Smooth muscle cell of the brain vasculature (primary cell): ENCODE results near the gene APOBEC3A.
"Not testable (repeated sequence)": the region's sequence is repeated elsewhere in the genome, so short reads cannot be mapped to it uniquely, and the experiment has no call there.

Experiments
- DNase-seq: peaks from one replicate; pipeline ENCODE4 v3.0.0-alpha.2; 2012; ENCODE audit warnings: low read depth, low spot score

The APOBEC3A gene

DNA sequence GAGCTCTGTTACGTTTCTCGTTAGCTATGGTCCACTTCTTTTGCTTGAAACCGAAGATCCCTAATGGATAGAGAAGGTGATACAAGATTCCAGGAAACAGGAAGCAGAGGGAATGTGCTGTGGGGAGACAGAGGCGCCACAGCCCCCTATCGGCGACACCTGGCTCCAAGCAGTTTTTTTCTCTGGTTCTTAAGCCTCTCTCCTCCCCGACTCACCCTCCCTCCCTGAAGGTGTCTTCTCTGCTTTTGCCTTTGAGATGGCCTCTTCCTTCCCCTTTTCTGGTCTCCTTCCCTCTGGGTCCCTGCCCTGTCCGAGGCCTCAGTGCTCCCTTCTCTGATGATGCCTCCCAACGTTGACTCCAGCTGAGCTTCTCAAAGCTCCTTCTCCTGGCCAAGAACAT, 14.2 kb upstream of the APOBEC3A start:
- no peak for DNase-seq

DNA sequence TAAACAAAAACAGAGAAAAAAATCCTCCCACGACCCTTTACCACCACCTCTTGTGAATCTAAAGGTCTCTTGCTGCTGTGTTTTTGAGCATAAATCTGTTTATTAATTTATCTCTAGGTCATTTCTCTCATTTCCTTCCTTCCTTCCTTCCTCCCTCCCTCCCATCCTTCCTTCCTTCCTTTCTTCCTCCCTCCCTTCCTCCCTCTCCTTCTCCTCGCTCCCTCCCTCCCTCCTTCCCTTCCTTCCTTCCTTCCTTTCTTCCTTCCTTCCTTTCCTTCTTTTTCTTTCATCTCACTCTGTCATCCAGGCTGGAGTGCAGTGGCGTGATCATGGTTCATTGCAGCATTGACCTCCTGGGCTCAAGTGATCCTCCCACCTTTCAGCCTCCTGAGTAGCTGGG, 13.5 kb upstream of the APOBEC3A start:
- DNase-seq, result no peak

DNA sequence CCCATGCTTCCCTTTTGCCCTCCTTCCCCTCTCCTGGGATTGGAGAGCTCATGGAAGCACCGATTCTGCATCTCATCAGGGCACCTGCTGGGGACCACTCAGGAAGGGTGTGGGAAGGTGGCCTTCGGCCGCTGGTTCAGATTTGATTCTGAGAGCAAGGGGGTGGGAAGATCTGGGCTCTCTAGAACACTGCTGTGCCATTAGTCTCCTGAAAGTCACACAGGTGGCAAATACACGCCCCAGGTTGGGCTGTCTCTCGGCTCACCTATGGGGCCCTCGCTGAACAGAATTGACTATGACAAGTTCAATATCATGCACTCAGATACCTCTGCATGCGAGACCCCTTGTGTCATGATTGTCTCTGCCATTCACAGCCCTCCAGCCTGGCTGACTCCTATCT, 12.8 kb upstream of the APOBEC3A start:
- no peak for DNase-seq

DNA sequence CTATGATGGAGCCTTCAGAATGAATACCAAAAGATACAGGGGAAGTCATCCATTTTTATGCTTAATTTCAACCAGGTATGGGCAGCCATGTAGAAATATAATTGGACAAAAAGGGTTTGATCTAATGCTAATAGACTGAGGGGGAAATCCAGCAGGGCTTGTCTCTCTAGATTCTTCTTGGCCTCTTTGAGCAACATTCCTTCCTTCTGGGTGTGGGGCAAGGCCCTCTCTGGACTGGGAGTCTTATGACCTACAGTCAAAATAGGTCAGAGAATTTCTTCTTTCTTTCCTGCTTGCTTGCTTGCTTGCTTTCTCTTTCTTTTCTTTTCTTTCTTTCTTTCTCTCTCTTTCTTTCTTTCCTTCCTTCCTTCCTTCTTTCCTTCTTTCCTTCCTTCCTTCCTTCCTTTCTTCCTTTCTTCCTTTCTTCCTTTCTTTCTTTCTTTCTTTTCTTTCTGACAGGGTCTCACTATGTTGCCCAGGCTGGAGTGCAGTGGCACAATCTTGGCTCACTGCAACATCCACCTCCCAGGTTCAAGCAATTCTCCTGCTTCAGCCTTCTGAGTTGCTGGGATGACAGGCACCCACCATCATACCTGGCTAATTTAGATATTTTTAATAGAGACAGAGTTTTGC, 11.6 kb upstream of the APOBEC3A start:
- DNase-seq, result not testable (repeated sequence)

DNA sequence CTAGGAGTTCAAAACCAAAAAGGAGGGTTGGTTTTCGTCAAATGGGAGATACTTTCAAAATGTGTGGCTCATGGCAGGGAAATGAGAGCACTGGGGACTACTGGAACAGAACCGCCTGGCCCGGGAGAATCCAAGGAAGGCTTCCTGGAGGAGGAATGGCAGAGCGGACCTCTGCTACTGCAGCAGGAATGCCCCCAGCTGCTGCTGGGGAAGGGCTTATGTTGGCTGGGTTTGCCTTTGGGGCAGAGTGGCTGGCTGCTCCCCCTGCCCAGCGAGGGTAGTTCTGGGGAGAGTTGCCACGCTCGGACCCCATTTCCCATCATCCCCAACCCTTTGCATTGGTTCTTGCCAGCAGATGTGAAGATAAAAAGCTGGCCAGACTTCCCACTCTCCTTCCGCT, 10.6 kb upstream of the APOBEC3A start:
- no peak for DNase-seq

DNA sequence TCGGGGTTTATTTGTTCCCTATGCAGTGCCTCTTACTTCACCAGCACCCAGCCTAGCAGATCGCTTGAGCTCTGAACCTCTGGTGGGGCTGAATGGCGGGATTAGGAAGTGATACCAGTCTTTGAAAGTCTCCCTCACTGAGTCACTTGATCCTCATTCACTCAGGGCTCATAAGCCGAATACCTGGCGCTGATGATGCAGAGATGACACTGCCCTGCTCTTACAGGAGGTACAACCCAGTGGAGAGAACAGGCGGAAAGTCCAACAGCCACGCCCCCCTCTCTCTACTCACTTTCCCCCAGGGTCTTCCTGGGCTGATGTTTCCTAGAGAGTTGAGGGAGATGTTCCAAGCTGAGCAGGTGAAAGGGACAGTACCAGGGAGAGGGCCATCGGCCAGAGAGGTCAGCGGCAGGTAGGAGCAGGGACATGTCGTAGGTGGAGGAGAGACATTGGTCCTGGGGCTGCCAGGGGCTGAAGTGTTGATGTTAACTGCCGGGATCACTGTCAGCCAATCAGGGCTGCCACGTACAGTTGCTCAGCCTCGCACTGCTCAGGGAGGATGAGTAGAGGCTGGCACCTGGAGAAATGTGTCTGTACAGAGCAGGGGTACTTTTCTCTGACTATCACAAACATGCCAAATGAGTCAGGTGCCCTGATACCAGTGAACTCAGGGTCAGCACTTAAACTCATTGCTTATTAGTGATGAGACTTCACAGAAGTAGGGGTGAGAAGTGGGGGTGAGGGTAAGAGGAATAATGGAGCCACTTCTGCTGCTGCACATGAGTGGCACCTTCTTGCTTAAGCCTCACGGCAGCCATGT, 9.9 kb upstream of the APOBEC3A start:
- DNase-seq, result no peak

DNA sequence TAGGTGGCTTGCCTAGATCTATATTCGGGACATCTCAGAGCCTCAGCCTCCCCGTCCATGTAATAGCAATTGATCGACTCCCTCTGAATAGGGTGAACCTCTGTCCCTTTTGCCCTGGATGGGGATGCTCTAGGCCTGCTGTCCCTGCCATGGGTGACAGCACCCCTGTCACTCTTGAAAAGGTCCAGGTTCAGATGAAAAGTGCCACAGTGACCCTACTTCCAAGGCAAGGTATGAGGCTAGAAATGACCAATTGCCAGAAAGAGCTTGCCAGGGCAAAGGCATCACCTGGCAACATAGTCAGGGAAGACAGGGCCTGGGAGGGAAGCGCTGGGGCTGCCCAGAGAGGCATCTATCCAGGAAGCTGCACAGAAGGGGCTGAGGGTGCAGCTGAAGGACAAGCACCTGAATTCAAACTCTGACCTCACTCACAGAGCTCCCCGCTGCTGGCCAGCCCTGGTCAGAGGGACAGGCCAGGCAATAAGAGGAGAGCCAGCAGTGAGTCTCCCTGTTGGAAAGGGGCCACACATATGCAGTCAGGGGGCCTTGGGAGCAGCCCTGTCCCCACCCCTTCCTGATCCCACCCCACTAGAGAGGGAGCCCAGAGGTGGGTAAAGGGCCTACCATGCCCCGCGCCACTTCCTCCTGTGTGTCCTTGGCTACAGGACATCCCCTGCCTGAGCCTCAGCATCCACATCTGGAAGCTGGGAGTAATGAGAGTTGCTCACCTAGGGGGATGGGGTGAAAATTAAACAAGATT, 9.0 kb upstream of the APOBEC3A start:
- no peak for DNase-seq

DNA sequence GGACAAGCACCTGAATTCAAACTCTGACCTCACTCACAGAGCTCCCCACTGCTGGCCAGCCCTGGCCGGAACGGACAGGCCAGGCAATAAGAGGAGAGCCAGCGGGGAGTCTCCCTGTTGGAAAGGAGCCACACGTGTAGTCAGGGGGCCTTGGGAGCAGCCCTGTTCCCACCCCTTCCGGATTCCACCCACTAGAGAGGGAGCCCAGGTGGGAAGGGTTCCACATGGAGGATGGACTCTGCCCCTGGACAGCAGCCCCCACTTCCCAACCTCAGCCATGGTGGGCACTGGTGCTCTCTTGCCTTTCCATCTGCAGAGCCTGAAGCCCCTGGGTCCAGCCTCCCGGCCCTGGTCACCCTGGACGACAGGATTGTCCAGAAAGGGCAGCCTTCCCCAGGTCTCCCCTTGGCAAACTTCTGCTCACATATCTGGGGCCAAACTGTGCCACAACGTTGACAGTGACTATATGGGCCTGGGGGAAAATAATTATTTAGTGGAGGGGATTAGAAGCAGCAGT, 7.5 kb upstream of the APOBEC3A start:
- no peak for DNase-seq

DNA sequence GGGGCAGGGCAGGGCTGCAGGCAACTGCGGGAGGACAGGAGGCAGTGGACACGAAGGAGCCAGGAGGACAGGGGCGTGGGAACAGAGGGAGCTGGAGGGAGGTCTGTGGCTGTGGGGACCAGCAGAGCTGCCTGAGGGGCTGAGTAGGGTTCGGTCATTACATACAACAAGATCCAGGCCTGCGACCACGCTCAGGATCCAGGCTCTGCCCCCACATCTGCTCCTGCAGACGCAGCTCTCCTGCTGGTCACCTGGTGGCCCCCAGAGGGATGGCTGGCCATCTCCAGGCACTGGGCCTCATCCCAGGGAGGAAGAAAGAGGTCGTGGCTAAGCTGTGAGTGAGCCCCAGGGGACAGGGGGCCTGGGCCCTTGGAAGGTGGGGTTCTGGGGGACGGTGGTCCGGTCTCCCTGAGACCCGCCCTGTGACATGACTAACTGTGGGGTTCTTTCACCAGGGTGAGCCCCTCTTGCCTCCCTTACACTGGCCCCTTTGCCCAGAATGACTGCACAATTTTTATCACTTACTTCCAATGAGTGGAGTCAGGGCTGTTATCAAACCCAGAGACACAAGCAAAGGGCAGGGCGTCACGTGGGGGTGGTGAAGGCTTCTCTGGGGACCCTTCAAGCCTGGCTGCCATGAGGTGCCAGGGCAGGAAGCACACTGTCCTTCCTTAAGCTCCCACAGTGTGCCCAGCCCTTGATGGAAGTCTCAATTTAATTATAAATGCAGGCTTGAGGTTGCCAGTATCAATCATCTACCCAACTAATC, 6.7 kb upstream of the APOBEC3A start:
- DNase-seq, result no peak

DNA sequence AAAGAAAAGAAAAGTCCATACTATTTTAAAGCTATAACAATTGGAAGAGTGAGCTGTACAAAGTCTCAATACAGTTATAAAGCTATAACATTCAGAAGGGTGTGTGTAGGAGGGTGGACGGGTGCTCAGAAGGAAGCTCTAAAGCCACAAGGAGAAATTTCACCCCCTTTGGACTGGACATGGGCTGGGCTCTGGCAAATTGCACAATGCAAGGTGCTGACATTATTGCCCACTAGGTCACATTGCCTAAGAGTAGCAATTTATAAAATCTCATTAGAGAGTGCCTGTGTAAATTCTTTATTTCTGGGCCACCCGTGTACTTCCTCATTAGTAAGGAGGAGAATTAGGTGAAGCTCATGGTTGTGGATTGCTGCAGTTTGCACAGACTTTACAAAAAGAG, 5.7 kb upstream of the APOBEC3A start:
- no peak for DNase-seq

DNA sequence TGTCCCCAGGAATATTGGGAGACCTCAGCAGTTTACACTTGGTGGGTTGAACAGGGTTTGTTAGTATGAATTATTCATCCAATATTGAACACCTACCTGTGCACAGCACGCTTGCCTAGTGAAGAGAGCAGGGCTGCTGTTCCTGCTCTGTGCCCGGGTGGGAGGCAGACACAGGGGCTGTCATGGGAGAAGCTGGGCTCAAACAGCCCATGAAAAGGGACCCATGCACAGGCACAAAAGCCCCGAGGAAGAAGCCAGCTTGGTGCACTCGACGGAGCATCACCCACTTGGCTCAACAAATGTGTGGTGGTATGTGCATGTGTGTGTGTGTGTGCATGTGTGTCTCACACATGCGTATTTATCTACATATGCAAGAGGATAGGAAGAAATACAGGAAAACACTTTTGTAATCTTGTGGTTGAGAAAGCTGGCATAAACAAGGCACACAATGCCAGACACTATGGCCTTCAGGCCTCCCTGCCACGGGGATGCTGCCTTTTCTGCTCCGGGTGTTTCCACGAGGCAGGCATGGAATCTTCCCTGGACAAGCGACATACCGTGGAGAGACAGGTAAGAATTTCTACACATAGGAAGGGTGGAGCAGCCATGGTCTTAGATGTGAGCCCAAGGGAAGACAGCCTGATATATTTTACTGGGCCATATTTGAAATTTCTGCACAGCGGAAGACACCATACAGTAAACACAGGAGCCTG, 5.0 kb upstream of the APOBEC3A start:
- no peak for DNase-seq

DNA sequence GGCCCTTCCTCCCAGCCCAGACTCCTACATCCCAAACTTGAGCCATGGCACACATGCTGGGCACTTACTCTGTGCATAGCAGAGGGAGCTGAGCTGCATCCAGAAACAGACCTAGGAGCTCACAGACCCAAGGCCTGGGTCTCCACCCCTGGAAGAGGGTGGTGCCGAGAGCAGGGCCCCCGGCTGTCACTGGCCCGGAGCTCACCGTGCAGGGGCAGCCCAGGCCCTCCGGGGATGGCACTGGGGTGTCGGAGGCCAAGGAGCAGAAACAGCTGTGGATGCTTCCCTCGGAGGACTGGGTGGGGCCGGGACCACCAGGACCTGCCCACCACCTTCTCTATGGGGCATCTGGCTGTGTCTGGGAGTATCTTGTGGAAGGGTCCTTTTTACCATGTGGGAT, 4.3 kb upstream of the APOBEC3A start:
- no peak for DNase-seq

DNA sequence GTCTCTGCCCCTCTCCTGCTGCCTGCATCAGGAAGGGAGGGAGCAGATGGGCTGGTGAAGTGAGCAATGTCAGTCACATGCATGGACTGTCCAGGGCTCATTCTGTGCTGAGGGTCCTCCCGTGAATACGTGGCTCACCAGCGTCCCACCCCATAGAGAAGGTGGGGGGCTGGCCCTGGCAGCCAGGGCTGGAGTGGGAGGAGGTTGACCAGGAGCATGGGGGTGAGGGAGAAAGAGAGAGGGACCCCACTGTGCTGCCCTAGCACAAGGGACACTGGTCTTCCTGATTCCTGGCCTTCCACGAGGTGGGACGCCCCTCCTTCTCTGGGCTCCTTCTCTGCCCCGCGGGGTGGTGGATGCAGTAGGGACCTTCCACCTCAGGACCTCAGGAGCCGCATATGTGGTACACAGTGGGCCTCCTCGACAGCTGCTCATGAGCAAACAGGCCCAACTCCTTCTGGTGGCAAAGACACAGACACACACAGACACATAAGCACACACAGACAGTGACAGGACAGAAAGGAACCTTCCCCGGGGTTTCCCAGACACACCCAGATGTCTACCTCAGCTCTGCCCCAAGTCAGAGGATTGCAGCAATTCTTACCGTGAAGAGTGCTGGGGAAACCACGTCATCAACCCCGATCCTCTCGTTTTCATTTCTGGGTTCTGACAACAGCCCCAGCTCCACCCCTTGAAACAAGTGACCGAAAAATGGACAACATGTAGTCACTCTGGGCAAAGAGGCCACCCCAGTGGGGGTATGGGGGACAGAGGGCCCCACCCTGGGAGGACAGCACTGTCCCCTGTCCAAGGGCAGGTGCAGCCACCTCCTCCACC, 3.6 kb upstream of the APOBEC3A start:
- DNase-seq, result no peak

DNA sequence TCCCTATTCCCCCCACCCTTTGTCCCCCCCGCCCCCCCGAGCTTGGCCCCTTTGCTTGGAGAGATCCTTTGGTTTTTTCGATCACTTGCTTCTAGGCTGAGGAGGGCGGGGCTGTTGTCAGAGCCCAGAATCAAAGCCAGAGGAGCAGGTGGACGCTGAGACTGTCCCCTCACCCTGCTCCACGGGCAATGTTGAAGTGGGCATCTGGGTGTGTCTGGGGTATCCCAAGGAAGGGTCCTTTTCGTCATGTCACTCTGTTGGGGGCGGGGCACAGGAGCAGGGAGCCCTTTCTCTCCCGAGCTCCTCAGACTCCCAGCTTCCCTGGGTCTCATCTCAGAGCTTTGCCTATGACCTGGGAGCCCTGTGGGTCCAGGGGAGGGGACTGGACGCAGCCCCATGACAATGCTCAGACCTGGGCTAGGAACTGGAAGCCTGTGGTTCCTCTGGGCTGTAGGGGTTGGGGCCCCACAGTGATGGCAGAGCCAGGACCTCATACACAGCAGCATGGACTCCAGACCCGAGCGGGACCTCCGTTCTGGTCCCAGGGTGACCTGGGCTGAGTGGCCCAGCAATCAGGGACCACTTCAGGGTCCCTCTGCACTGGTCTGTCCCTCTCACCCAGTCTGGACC, 2.9 kb upstream of the APOBEC3A start:
- no peak for DNase-seq

DNA sequence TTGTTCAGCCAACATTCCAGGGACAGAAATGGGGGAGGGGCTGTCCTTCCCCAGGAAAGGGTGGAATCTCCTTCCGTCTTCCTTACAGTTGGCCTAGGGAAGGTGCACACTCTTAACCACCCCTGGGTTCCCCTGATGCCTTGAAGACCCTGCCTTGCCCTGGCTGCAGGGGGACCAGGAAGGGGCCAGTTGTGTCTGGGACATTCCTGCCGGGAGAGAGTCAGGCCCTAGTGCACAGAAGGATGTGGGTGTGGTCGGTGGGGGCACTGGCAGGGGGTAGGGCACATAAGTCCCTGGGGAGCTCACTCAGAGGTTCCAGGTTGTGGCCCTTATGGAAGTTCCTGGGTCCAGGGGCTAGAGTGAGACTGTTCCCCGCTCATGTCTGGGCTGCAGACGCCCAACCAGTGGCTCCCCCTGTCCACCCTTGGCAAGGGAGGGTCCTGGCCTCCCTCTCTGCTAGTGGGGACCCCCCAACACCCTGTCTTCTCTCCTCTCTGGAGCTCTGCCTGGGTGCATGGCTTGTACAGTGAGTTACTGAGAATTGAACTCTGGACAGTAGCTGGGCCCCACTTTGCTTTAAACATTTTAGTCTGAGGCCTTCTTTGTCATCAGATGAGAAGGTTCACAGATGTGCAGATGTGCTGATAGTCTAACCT, 2.0 kb upstream of the APOBEC3A start:
- no peak for DNase-seq

DNA sequence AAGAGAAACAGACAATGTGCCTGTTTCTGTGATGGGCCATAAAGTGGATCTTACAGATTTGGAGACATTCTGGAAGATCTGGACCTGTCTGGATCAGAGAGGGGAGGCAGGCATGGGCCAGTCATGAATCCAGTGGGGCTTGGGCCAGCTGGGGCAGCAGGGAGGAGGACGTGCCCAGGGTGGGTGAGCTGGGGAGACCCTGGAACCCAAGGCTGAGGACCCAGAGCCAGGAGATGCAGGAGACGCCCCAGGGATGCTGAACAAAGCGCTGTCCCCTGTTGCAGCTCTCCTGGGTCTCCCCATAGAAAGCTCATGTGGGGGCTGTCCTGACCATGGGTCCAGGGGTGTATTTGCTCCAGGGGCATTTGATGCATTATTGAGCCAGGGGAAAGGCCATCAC, 1.5 kb upstream of the APOBEC3A start:
- DNase-seq, result no peak

DNA sequence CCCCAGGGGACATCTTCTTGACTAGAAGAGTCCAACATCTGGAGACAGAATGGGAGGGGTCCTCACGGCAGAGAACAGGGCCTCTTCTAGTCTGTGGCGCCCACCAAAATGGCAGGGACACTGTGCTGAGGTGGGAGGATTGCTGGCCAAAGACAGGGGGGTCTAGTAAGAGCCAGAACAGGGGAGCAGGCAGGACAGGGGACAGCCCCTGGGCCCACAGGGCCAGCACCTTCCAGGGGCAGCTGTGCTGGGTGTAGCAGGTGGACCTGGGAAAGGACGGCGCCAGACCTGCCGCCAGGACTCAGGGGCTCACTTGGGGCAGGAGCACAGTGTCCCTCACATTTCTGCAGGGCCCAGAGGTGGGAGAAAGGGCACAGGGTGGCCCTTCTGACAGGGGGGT, 858 bp upstream of the APOBEC3A start:
- DNase-seq, result no peak

DNA sequence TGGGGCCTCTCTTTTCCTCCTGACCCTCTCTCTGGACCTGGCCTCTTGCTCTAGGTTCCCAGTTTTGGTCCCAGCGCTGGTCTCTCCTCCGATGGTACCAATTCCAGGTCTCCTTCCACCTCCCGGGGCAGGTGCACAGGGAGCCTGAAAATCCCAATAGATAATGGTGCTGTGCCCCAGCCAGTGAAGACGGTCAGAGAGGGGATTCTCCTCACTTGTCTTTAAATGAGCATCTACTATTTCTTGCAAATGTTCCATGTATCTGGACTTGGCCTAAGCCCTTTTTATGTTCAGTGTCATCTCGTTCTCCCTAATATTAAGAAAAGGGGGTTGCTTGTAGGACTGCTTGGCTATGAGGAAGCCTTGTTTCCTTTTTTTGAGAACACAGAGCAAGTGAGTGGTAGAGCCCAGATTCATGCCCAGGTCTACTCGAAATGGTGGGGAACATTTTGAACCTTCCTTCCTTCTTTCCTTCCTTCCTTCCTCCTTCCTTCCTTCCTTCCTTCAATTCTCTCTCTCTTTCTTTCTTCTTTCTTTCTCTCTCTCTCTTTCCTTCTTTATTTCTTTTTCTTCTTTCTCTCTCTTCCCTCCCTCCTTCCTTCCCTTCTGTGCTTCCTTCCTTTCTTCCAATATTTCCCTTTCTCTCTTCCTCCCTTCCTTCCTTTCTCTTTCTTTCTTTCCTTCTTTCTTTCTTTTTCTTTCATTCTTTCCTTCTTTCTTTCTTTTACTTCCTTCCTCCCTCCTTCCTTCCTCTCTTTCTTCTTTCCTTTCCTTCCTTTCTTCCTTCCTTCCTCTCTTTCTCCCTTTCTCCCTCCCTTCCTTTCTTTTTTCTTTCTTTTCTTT, 620 bp downstream of the APOBEC3A start:
- no peak for DNase-seq
